H1 (cell line): ENCODE results near the gene HDHD5. TPM values are rescaled to one million over a fixed set of nuclear protein-coding genes. Genes with fewer than 3 reads are reported as not detected.
A peak's percentile ranks its signal among the peaks of the same experiment; 100 is the strongest.

Experiments
- CHD1 ChIP-seq: IDR thresholded peaks from 2 replicates; pipeline ENCODE4 v1.6.1; 2012; ENCODE audit warnings: low read depth, low read length, improper control_type of control experiment
- FOSL1 ChIP-seq: IDR thresholded peaks from 2 replicates; pipeline ENCODE4 v1.6.1; 2011; ENCODE audit warnings: mild to moderate bottlenecking, low read depth, low read length, moderate library complexity; ENCODE audit not compliant: insufficient read depth
- GTF2F1 ChIP-seq: IDR thresholded peaks from 2 replicates; pipeline ENCODE4 v1.6.1; 2012; ENCODE audit warnings: low read depth, low read length, improper control_type of control experiment, borderline replicate concordance
- JUND ChIP-seq: IDR thresholded peaks from 2 replicates; pipeline ENCODE4 v1.6.1; 2011; ENCODE audit warnings: mild to moderate bottlenecking, improper control_type of control experiment, low read length
- KDM4A ChIP-seq: IDR thresholded peaks from one replicate; pipeline ENCODE4 v1.7.1; 2012; ENCODE audit warnings: low read depth, mild to moderate bottlenecking, moderate library complexity, low read length, inconsistent platforms; ENCODE audit not compliant: severe bottlenecking
- POLR2A ChIP-seq, 2 experiments: IDR thresholded peaks; 1 replicate in 1 of 2; 2 replicates in 1 of 2; pipeline ENCODE4 v1.6.1; 2011; ENCODE audit warnings: low read depth in 2 of 2, low read length in 2 of 2, mild to moderate bottlenecking in 2 of 2; ENCODE audit errors: control extremely low read depth in 1 of 2
- RBBP5 ChIP-seq: IDR thresholded peaks from 2 replicates; pipeline ENCODE4 v1.7.1; 2012; ENCODE audit warnings: low read depth, mild to moderate bottlenecking, inconsistent platforms, low read length, moderate library complexity, borderline replicate concordance
- SIX5 ChIP-seq: IDR thresholded peaks from 2 replicates; pipeline ENCODE4 v1.6.1; 2011; ENCODE audit warnings: mild to moderate bottlenecking, low read depth, low read length
- SP2 ChIP-seq: IDR thresholded peaks from 2 replicates; pipeline ENCODE4 v1.6.1; 2012; ENCODE audit warnings: mild to moderate bottlenecking, low read length, inconsistent platforms
- TAF1 ChIP-seq: IDR thresholded peaks from 2 replicates; pipeline ENCODE4 v1.6.1; 2011; ENCODE audit warnings: mild to moderate bottlenecking, low read depth, low read length
- polyA plus RNA-seq, 7 experiments: library from polyadenylated mRNA; depleted of rRNA in 3 of 7; stranded (reverse) in 5 of 7; unstranded in 2 of 7; fragments of >200 nt in 5 of 7; fragments of 200-250 nt in 2 of 7; gene quantifications; 1 replicate in 5 of 7; 2 replicates in 1 of 7; 4 replicates in 1 of 7; pipeline versions ENCODE4 v1.2.1 to v1.2.3, GENCODE V29; 2011 to 2013; ENCODE audit warnings: missing spikeins in 2 of 7, mixed read lengths in 2 of 7
- total RNA-seq: library from RNA; stranded (reverse); fragmentation: NEBNext Ultra II Directional; extraction: Animal tissue kit (Norgen Biotek cat#: 25700); gene quantifications from 2 replicates; pipeline ENCODE4 v1.2.1, GENCODE V29; 2021

Gene HDHD5
- total and polyA plus RNA-seq, 2 of the 8 experiments (the other 6 are each of a cell fraction or from before 2014, with no cell fraction given) = 68.3 to 123 TPM

GRCh38 chr22:17158568-17159503, at the start of gene HDHD5 (continued):
- TF ChIP-seq SIX5 (peak; percentile 55), GTF2F1 (peak; percentile 8; the same call in 1 of the 2 replicates), KDM4A (peak; percentile 54), POLR2A (IDR thresholded peaks at IDR 0.05; ENCODE audit: control extremely low read depth in 1 of 2, low read depth in 2 of 2, low read length in 2 of 2) (peak in 1 of 2 experiments; percentile 54; a peak in 1 of 3 replicates), FOSL1 (no peak), SP2 (no peak), RBBP5 (no peak), JUND (no peak), CHD1 (no peak), TAF1 (peak; percentile 54; the same call in 1 of the 2 replicates)
- TF ChIP-seq, all 59 proteins: peak for 19
